Ammon's horn (tissue), 1 donor: ENCODE results near the gene TMEM43.

Experiments
- DNase-seq: peaks from one replicate; pipeline ENCODE4 v3.0.0-alpha.2; 2016; ENCODE audit warnings: low spot score

Gene TMEM43

GRCh38 chr3:14151471-14152083 is 26.7 kb downstream of the TMEM43 start:
- no peak for DNase-seq

GRCh38 chr3:14152233-14152962 is 27.5 kb downstream of the TMEM43 start:
- DNase-seq, result no peak

- DNase-seq, result no peak
Observed at GRCh38 chr3:14152963-14153355, 28.1 kb downstream of the TMEM43 start.

- no peak for DNase-seq
Observed at GRCh38 chr3:14153663-14154062, 28.8 kb downstream of the TMEM43 start.

GRCh38 chr3:14154276-14154675 is 29.4 kb downstream of the TMEM43 start:
- DNase-seq, result no peak

- DNase-seq, result no peak
Observed at GRCh38 chr3:14154895-14155440, 30.1 kb downstream of the TMEM43 start.

GRCh38 chr3:14156201-14156600 is 31.3 kb downstream of the TMEM43 start:
- DNase-seq, result no peak

- DNase-seq, result no peak
Observed at GRCh38 chr3:14156843-14157561, 32.1 kb downstream of the TMEM43 start.

GRCh38 chr3:14157951-14158350 is 33.1 kb downstream of the TMEM43 start:
- no peak for DNase-seq

- no peak for DNase-seq
Observed at GRCh38 chr3:14158370-14158769, 33.5 kb downstream of the TMEM43 start.

GRCh38 chr3:14159426-14159825 is 34.6 kb downstream of the TMEM43 start:
- no peak for DNase-seq

- DNase-seq, result no peak
Observed at GRCh38 chr3:14161282-14161681, 36.4 kb downstream of the TMEM43 start.

- no peak for DNase-seq
Observed at GRCh38 chr3:14162178-14162577, 37.3 kb downstream of the TMEM43 start.

- DNase-seq, result no peak
Observed at GRCh38 chr3:14166877-14167603, 42.2 kb downstream of the TMEM43 start.

- no peak for DNase-seq
Observed at GRCh38 chr3:14169435-14169834, 44.6 kb downstream of the TMEM43 start.

GRCh38 chr3:14169871-14170270 is 45.0 kb downstream of the TMEM43 start:
- no peak for DNase-seq

- DNase-seq, result no peak
Observed at GRCh38 chr3:14170531-14171159, 45.8 kb downstream of the TMEM43 start.

GRCh38 chr3:14172496-14172895 is 47.6 kb downstream of the TMEM43 start:
- no peak for DNase-seq

GRCh38 chr3:14174483-14174882 is 49.6 kb downstream of the TMEM43 start:
- no peak for DNase-seq

GRCh38 chr3:14175383-14176037 is 50.7 kb downstream of the TMEM43 start:
- DNase-seq, result no peak

- DNase-seq, result peak; percentile 40
Observed at GRCh38 chr3:14177580-14178246, 52.9 kb downstream of the TMEM43 start.
